Left hindlimb (tissue), 1 donor: ENCODE results near the gene TMTC2.
"Not testable (repeated sequence)": the region's sequence is repeated elsewhere in the genome, so short reads cannot be mapped to it uniquely, and the experiment has no call there.

Experiments
- DNase-seq: peaks from one replicate; pipeline ENCODE4 v3.0.0-alpha.2; 2018

TMTC2 gene

DNA sequence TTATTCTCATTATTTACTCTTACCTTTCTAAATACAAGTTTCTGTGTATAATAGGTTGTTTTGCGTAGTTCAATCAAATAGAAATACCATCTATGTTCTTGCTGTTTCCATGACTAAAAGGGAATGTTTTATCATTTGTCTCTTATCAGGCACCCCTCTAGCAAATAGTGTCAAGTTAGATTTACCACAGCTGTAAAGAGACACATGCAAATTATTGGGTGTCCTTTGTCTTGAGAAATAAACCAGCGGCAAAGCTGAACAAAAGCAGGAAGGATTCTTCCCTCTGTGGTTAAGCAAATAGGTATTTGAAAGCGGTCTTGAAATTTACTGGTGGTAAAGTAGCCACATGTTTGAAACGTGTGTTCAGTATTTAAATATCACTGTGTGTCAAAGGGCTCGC, 405.9 kb downstream of the TMTC2 start:
- DNase-seq, result no peak

DNA sequence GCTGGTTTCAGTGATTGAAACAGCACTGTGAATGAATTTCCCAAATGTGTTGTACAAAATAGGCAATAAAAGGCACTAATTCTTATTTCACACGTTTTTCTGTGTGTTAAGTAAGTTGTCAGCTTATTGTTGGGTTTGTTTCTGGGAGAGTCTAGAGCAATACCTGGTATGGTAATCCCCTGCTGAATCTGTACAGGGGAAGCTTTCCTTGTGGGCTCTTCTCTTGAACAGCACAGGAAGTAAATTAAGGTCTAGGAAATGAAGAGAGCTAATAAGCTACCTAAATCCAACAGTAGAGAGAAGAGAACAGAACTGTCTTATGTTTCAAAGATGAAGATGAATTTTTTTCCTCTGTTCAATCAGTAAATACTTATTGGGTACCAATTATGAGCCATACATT, 406.7 kb downstream of the TMTC2 start:
- DNase-seq, result no peak

DNA sequence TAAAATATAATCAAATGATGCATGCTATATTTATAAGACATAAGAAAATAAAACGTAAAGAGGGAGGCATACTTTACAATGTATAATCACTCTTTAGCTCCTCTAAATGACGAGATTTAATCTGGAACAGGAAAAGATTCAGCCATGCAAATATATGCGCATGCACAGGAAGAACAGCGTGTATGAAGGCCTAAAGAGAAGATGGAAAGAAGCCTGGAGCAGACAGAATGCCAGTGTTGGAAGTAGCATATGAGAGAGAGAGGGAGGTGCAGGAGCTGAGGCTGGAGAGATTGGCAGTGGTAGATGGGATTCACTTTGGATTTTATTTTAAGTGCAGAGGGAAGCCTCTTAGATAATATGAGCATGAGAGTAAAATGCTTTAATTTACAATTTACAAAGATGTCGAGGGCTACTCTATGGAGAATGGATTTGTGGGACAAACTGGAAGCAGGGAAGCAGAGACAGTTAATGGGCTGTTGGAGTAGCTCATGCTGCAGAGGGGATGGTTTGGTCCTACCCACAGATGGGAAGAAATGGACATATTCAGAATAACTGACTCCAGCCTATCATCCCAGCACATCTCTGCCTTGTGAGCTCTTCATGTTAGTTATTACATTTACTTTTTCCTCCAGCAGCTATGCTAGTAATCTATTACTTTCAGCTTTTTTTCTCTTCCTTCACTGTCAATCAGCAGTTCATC, 411.1 kb downstream of the TMTC2 start:
- no peak for DNase-seq

DNA sequence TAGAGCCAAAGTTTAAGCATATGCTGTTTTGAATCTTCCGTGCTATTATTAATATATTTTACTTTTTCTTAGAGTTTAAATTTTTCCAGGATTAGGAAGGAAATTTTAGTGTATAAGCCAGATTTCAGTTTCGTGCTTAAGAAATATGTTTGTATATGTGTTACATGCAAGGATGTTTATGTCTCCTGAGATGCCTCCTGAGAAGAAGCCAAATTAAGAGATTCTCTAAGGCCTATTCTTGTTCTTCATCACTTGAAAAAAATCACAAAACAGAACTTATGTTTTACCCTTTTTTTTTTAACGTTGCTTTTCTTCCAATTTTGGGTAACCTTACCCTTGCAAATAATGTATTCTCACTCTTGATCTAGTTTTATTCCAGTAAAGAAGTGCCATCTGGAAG, 412.7 kb downstream of the TMTC2 start:
- DNase-seq, result no peak

DNA sequence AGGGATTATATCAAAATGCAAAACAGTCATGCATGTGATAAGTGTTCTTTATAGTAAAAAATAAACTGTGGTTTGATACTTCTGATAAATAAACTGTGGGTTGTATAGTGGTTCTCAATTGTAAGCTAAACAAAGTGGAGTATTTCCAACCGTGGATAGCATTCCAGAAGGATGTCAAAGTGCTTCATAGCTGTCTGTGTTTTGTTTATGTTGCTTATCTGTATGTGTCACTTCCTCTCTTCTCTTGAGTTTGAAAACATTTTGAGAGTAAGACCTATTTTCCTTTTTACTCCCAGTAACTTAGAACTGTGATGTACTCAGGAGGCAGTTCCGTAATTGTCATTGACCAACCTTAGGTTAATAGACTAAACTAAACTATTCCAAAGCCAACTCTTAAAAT, 415.8 kb downstream of the TMTC2 start:
- no peak for DNase-seq

DNA sequence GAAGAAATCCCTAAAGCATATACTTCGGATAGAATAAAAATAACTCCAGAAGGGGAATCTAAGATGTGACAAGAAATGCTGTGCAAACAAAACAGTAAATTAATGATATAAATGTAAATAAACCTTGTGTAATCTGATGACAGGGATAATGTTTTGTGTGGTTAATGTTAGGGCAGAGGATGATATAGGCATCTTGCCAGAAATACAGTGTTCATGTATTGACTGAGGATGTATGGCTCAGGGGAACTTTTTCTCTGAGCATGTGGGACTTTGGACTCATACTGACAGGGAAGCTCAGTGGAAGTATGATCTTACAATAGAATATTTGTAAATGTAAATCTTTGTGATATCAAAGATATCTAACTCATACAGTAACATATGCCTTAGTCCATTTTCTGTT, 420.2 kb downstream of the TMTC2 start:
- no peak for DNase-seq

DNA sequence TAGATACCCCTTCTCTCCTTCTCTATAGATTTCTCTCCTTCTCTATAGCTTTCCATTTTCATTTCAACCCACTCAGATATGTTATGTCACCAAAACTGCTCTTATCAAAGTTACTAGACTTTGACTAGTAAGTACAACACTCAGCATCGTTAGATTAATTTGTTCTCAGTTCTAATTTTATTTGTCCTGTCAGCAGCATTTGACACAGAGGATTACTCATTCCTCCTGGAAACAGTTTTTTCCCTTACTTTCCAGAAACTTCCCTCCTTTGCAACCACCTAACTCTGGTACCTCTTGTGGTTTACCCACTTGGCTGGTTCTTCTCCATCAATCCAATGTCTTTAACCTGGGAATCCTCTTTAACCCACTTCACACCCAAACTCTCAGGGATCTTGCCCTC, 423.7 kb downstream of the TMTC2 start:
- DNase-seq, result no peak

DNA sequence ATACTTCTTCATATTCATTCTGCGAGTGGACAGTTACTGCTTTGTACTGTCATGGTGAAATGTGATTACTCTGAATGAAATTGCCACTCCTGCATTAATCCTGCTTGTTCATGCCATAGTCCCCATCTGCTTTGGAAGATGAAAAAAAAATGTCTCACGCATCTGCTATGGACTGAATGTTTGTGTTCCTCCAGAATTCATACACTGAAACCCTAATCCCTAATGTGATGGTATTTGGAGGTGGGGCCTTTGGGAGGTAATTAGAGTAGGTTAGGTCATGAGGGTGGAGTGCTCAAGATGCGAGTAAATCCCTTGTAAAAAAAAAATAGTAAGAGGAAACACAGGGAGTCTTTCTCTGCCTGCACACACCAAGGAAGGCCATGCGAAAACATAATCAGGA, 427.2 kb downstream of the TMTC2 start:
- no peak for DNase-seq

DNA sequence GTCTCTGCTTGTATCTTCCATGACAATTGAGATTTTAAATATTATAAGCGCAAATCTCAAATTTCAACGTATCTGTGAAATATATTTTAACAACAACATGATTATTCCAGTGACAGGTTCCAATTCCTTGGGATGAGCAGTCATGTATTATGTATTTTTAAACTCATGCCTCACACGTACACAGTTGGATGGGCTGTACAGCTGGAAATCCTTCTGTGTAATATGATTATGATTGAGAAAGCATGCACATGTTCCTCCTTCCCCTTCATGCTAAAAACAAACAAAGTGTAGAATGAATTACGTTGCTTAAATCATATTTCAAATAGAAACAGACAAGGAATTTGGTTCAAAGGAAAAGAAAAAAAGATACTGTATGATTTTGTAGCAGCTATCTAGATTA, 428.3 kb downstream of the TMTC2 start:
- DNase-seq, result no peak

DNA sequence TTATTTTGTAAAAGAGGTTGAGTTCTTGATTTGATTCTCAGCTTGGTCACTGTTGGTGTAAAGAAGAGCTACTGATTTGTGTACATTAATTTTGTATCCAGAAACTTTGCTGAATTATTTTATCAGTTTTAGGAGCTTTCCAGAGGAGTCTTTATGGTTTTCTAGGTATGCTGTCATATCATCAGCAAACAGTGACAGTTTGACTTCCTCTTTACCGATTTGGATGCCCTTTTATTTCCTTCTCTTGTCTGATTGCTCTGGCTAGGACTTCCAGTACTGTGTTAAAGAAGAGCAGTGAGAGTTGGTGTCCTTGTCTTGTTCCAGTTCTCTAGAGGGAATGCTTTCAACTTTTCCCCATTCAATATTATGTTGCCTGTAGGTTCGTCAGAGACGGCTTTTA, 431.2 kb downstream of the TMTC2 start:
- DNase-seq, result not testable (repeated sequence)

DNA sequence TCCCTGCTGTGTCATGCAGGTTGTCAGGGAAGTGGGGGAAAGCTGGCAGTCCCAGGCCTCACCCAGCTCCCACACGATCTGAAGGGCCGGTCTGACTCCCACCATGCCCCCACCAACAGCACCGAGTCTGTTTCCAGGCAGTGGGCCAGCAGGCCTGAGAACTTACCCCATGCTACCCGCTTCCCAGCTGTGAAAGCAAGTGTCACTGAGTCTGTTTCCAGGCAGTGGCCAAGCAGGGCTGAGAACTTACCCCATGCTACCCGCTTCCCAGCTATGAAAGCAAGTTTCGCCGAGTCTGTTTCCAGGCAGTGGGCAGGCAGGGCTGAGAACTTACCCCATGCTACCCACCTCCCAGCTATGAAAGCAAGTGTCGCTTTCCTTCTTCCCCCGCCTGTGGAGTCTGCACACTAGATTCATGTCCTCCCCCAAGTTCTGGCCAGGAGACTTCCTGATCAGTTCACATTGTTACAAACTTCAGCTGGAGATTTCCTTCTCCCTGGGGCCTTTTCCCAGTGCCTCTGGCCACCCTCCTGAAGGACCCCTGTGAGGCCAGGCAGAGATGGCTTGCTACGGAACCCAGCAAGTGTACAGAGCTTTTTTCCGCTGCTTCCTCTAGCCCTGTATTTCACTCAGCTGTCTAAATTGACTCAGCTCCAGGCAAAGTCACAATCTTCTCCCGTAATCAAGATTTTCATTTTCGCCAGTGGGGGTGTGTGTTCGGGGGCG, 435.4 kb downstream of the TMTC2 start:
- DNase-seq, result no peak

DNA sequence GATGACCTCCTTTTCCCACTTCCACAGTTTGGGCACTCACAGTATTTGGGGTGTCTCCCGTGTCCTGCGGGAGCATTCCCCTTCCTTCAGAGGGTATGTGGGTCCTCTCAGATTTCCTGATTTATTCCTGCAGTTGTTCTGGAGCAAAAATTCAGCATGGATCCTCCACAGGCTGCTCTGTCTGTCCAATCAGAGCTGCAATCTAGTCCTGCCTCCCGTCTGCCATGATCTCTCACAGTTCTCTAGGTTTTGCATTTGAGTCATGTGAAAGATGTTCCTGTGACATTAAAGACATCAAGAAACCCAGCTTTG, 435.9 kb downstream of the TMTC2 start:
- no peak for DNase-seq

DNA sequence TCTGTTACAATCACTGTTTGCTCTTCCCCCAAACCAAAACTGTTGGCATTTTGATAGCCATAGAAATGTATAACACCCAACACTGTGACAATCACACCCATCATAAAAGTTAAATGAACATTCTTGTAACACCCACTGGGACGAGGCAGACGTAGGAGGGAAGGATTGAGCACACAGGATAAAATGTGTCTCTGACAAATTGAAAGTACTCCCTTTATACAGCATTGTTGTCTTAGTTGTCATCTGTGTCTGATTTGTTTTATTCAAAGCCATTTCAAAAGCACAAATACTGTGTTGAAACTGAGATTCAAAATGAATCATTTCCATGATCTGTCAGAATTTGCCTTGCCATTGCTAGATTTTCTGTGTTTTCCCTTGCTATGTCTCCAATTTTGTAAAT, 436.3 kb downstream of the TMTC2 start:
- DNase-seq, result no peak

DNA sequence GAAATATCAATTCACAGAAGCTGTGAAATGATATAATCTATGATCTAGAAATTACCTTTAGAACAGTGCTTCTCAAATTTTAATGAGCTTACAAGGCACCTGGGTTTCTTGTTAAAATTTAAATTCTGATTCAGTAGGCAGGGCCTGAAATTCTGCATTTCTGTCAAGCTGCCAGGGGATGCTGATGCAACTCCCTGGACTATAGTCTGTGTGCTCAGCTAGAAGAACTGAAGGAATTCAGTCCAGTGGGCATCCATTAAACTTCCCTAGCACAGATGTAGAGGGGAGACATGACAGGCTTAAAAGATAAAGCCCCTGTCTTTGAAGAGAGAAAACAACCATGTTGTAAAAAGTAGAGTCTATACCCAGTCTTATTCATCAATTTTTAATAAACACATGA, 441.8 kb downstream of the TMTC2 start:
- no peak for DNase-seq

DNA sequence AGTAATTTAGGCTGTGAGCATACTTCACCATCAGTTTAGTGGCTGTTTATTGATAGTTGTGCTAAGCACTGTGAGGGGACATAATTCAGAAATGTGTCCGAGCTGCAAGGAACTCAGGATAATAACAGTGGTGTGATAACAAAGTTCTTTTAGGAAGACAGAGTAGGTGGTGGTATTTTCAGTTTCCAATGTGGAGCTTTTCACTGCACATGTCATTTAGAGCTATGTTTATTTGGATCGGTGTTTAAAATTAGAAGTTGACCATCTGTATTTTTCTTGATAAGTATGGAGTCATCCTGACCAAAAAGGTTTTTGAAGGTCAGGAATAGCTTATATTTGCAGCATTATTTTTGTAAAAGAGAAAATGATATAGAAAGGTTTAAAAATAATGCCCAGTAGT, 443.5 kb downstream of the TMTC2 start:
- no peak for DNase-seq

DNA sequence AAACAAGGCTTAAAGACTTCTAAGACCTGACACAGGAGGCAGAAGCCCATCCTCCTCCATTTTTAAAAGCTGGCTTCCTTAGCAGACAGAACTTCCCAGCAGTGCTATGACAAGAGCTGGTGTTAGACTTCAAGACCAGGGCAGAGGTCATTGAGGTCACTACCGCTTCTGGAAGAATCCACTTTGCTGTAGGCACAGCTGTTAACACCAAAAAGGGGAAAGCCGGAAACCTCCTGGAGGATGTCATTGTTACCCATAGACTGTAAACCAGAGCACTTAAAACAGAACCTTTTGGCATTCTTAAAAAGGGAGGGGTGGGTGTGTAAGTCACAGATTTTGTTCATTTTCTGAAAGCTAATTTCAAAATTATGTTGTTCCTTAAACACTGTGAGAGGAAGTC, 445.7 kb downstream of the TMTC2 start:
- DNase-seq, result no peak

DNA sequence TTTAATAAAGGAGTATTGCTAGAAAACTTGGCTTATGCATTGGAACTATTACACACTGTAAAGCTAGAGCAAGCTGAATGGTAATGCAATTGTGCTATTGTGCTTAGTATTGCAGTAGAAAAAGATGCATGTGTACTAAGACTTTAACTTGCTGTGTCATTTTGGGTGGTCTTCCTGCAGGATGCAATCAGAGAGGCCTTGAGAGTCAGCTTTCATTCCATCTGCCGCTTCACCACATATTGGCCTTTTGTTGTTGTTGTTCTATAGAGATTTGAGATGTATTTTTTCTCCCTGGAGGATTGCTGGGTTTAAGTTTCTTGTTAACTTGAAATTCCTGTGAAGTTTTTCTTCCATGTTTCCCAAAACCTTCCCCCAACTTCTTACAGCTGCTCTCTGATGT, 449.7 kb downstream of the TMTC2 start:
- DNase-seq, result no peak

DNA sequence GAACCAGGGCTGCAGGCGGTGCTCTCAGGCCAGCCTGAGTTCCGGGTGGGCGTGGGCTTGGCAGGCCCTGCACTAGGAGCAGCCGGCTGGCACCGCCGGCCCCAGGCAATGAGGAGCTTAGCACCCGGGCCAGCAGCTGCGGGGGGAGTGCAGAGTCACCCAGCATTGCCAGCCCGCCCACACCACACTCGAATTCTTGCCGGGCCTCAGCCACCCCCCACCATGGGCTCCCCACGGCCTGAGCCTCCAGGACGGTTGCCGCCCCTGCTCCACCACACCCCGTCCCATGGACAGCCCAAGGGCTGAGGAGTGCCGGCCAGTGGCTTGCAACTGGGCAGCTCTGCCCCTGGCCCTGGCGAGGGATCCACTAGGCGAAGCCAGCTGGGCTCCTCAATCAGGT, 453.4 kb downstream of the TMTC2 start:
- DNase-seq, result no peak

DNA sequence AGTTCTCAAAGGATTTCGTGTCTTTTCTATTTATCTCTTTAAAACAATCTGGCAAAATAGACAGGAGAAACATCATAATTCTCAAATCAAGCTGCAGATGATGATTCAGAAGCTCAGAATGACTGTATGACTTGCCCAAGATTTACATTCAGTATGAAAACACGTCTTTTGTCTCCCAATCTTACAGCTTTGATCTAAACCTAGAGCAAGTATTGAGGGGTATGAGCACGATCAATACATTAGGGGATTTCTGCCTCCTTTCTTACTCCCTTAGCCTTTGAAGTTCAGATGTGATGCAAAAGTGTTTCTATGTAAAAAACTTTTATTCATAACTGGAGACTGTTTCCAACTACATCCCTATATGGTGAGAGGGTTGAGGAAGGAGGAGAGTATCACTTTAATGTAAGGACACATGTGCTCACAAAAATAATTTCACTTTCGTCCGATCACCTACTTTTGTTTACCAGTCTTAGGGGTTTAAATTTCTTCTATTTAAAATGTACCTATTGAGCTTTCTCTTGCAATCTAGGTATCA, 454.8 kb downstream of the TMTC2 start:
- DNase-seq, result no peak

DNA sequence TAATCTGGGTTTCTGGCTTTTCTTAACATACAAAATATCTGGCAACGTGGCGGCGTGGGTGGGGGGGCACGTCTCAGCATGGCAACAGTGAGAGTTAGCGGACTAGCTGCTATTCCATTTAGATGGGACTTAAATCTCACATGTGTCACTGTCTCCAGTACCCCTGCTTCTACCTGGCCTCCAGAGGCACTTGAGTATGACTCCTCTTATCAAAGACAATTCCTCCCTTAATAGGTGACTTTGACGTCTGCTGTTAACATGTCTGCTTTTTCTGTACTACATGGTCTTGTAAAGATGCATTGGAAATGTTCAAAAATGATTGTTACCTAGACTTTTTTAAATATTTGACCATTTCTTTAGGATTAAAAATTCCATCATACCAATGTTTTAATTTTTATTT, 456.2 kb downstream of the TMTC2 start:
- no peak for DNase-seq

DNA sequence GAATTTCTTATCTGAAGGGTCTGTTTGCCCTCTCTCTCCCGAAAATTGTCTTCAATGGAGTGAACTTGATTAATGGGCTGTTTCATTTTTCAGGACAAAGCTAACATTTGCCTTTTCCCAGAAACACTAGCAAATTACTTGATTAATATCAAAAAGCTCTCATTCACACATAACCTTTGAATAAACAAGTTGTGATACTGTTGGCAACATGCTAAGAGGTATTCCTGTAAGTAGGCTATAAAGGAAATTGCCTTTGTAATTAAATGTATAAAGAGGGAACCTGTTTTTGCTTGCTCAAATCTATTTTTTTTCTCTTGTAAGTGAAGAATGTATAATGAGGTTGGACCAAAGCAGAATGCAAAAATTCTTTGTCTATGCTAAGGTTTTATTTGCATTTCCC, 457.2 kb downstream of the TMTC2 start:
- DNase-seq, result no peak

DNA sequence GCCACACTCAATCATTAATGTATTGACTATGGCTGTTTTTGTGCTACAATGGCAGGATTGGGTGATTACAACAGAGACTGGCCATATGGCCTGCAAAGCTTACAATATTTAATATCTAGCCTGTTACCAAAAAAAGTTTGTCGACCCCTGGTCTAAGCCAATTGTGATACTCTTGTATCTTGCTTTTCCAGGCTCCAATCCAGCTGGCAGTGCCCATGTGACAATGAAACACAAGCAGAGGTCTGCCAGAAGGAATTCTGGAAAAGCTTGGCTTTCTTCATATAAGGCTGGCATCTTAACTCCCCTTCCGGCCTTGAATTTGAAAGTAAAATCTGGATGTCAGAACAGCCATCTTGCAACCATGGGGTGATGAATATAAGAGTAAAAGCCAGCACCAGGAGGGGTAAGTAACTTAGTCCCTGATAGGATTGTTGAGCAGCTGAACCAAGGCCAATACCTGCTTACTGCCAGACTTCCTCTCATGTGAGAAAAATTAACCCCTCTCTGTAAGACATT, 458.7 kb downstream of the TMTC2 start:
- DNase-seq, result no peak

DNA sequence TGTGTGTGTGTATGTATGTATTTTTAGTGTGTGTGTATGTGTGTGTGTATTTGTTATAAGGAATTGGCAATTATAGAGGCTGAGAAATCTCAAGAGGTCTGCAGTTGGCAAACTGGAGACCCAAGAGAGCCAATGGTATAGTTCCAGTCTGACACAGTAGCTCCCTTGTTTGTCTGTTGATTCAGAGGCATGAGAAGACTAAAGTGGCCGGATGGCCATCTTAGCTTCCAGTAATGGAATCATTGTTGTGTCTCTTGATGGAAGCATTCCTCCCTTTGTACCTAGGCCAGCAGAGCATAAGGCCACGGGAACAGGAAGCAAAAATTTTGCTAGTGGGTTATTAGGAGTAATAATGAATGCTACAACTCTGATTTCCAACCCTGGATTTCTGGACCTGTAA, 460.6 kb downstream of the TMTC2 start:
- no peak for DNase-seq

DNA sequence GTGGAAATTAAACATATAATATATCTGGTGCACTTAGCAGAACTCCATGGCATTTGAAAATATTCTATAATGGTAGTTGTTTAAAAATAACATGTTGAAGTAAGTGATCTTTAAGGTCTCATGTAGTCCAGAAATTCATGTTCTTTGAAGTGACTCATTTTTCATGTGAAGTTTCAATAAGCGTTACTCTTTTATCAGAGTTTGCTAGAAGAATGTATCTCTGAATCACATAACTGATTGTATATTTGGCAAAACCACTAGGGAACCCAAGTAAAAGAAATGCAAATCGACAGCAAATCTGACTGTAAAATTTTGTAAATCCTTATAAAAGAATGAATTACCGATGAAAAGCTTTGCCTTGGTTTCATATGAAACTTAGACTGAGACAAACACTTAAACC, 463.3 kb downstream of the TMTC2 start:
- no peak for DNase-seq
